ENCODE results near the gene LRRC26.

LRRC26 gene

DNA sequence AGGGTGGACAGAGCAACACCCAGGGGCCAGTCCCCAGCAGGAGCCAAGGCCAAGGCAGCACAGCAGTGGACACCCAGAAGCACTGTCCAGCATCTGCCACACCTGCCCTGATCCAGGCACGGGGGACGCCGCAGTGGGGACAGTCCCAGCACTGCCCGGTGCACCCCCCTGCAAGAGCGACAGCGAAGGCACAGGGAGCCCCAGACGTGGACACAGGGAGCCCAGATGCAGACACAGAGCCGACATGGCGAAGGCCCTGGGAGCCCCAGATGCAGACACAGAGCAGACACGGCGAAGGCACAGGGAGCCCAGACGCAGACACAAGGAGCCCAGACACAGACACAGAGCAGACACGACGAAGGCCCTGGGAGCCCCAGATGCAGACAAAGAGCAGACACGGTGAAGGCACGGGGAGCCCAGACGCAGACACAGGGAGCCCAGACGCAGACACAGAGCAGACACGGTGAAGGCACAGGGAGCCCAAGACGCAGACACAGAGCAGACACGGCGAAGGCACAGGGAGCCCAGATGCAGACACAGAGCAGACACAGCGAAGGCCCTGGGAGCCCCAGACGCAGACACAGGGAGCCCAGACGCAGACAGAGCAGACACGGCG lies 14.2 kb upstream of the LRRC26 start:
- no peak for DNase-seq (ENCODE audit: low spot score)

DNA sequence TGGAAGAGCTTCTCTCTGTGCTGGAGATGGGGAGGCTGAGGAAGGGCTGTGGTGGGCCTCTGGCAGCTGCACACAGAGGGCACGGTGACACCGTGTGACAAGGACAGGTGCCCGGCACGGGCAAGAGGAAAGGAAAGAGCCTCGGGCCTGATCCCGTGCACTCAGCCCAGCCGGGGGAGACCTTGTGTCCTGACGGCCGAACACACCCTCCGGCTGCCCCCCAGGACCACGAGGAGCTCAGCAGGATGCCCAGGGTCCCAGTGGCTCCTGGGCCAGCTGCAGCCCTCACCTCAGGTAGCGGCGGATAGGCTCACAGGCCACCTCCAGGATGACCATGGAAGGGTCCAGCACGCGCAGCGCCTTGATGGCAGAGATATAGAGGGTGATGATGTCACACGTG lies 13.0 kb upstream of the LRRC26 start:
- DNase-seq (ENCODE audit: low spot score), result no peak

DNA sequence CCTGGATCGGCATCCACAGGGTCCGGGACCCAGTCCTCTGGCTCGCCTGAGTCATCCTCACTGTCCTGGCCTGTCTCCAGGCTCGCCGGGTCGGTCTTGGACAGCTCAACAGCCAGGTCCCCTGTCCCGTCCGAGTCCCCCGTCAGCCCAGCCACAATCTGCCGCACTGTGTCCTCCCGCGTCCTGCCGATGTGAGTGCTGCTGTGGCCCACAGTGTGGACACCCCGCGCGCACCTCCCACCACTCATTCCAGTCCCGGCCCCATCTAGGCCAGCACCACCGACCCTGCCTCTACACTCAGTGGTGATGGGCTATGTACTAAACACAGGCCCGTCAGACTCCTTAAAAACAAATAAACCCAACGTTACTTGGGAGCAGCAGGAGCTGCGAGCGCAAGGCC lies 11.8 kb upstream of the LRRC26 start:
- DNase-seq (ENCODE audit: low spot score), result no peak

- no peak for DNase-seq (ENCODE audit: low spot score)
Measured at GRCh38 chr9:137180491-137180890, 10.6 kb upstream of the LRRC26 start.

DNA sequence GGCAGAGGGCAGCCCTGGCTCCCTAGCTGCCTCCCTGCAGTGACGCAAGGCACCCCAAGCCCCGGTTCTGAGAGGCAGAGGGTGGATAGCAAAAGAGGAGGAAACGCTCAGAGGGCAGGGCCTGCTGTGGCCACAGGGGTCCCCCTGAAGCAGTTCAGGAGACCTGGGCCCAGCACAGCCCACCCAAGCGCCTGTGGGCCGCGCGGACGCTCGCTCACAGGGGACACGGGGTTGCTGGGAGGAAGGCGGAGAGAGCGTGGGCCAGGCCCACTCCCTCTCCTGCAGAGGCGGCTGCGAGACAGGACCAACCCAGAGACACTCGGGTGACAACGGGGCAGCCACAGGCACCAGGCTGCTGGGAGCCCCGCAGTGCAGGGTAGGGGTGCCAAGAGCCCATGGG lies 9.9 kb upstream of the LRRC26 start:
- DNase-seq (ENCODE audit: low spot score), result no peak

GRCh38 chr9:137178939-137179630 lies 9.2 kb upstream of the LRRC26 start:
- no peak for DNase-seq (ENCODE audit: low spot score)

- DNase-seq (ENCODE audit: low spot score), result no peak
Measured at GRCh38 chr9:137178201-137178938, 8.5 kb upstream of the LRRC26 start.

GRCh38 chr9:137176302-137177182 lies 6.7 kb upstream of the LRRC26 start:
- DNase-seq (ENCODE audit: low spot score), result peak; percentile 66

- no peak for DNase-seq (ENCODE audit: low spot score)
Measured at GRCh38 chr9:137175345-137175961, 5.6 kb upstream of the LRRC26 start.

GRCh38 chr9:137174722-137175293 lies 5.0 kb upstream of the LRRC26 start:
- no peak for DNase-seq (ENCODE audit: low spot score)

DNA sequence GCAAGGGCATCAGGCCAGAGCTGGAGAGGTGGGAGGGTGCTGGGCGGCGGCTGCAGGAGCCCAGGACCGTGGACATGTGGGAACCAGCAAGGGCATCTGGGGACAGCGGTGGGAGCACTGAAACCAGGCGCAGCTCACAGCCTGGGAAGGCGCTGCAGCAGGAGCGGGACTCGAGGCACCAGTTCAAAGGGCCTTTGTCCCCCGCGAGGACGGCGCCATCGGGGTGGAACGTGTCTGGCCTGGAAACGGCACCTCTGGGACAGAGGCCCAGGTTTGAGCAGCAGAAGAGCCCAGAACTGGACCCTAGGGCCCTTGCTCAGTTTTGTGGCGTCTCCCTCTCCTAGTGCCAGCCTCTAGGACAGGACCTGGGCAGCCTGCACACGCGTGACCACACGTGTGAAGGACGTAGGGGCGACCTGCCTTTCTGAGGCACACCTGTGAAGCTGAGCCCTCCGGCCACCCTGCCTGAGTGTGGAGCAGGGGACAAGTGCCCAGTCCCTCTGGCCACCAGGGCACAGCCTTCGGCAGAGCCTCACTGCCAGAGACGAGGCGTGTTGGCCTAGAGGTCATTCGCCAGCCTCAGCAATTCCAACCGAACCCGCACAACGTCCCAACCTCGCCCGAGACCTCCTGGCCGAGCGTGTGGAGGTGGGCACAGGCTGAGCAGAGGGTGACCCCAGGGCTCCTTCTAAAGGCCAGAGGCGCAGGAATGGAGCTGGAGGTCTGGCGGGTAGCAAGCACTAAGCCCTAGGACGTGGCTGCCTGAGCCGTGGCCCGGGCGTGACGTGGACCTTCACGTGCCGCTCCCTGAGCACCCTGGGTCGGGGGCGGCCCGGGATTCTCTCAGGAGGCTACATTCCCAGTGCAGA lies 4.2 kb upstream of the LRRC26 start:
- DNase-seq (ENCODE audit: low spot score), result no peak

DNA sequence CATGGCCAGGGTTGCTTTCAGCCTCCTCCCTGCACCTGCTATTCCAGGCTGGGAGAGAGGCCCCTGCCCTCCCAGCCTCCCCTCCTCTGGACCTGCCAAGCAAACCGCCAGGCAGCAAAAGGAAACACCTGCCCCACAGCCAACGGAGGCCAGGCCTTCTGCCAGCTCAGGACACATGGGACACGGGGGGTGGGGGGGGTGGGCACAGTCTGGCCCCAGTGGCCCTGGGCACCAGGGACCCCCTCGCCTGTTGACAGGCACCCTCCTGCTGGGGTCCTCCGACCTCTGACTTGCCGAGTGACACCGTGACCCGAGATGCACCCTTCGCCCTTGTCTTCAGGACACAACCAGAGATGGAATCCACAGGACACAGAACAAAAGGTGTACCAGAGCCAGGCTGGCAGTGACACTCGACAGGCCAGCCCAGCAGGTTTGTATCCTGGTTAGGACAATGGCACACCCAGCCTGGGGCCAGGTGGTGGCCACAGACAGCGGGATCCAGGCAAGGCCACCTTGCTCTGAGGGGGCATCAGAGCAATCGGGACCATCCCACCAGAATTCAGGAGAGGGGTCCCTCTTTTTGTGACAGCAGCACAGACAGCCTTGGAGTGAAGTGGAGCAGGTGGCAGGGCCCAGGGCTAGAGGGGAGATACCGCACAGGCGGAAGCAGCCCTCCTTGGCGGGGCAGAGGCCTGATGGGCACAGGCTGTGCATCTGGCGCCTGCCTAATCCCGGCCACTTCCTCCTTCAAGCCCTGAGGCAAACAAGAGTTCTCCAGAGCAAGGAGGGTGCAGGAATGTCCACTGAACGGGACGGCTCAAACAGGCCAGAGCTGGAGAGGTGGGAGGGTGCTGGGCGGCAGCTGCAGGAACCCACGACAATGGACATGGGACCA lies 3.3 kb upstream of the LRRC26 start:
- no peak for DNase-seq (ENCODE audit: low spot score)

DNA sequence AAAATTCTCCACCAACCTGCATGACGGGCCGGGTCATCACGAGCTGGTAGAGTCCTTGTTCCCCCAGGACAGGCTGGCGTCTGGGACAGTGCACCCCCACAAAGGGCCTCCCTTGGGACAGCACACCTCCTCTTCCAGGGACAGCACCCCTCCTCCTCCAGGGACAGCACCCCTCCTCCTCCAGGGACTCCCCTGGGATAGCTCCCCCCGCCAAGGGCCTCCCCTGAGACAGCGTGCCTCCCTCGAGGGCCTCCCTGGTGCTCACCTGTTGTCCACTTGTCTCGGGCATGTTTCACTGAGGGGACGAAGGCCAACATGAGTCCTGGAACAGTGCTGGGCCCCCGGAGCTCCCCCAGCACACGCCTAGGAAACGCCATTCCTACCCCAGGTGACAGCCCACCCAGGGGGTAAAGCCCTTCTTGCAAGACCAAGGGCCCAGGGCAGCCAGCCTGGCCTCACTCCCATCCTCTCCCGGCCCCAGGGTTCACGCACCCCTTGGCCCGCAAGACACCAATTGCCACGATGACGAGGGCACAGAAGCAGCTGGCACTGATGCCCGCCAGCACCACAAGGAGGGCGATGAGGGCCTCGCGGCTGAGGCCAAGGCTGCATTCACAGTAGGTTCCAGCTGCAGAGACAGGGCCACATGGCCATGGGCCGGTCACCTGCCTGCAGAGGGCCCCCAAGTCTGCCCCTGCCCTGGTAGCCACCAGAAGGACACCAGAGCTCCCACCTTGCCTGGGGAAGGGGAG lies 1.5 kb upstream of the LRRC26 start:
- no peak for DNase-seq (ENCODE audit: low spot score)

- DNase-seq (ENCODE audit: low spot score), result no peak
Measured at GRCh38 chr9:137170486-137171148, 766 bp upstream of the LRRC26 start.

DNA sequence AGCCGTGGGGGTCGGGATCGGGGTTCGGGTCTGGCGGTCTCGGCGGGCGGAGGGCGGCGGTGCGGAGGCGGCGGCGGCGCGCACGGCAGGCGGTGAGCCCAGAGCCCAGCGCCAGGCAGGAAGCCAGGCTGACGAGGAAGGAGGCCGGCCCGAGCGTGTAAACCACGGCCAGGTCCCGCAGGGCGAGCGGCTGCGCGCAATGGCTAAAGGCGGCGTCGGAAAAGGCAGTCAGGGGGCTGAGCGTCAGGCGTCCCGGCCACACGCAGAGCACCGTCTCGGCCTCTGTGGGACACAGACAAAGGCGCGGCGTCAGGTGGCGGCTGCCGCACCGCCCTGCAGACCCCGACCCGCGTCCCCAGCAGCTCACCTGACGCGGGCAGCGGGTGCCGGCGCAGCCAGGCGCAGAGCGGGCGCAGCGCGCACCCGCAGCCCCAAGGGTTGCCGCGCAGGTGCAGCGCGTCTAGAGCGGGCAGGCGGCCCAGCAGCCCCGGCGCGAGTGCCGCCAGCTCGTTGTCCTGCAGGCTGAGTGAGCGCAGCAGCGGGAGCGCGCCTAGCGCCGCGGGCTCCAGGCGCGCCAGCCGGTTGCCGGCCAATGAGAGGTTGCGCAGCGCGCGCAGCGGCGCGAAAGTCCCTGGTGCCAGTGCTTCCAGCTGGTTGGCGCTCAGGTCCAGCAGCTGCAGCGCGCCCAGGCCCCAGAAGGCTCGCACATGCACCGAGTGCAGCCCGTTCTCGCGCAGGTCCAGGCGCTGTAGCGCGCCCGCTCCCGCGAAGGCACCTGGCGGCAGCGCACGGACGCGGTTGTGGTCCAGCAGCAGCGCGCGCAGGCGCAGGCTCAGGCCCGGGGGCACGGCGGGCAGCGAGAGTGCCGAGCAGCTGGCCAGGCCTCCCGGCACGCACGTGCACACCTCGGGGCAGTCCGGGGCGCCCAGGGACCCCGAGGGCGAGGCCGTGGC lies 671 bp downstream of the LRRC26 start:
- DNase-seq (ENCODE audit: low spot score), result peak; percentile 45

DNA sequence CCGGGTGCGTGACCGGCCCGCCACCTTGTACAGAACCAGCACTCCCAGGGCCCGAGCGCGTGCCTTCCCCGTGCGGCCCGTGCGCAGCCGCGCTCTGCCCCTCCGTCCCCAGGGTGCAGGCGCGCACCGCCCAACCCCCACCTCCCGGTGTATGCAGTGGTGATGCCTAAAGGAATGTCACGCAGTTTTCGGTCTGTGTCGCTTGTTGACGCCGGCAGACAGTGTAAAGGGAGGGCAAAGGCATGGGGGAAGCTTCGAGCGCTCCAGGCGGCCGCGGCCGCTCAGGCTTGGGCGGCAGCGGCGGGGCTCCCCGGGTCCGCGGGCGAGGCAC lies 1.3 kb downstream of the LRRC26 start:
- no peak for DNase-seq (ENCODE audit: low spot score)

Data from AG08395 (cell line).